ENCODE measurements around the gene GAL3ST2. TPM values are rescaled to one million over a fixed set of nuclear protein-coding genes. Genes with fewer than 3 reads are reported as not detected.

The GAL3ST2 gene
- total RNA-seq, 4 donors from 2014 or later: 0.40 TPM; not detected in 3

DNA sequence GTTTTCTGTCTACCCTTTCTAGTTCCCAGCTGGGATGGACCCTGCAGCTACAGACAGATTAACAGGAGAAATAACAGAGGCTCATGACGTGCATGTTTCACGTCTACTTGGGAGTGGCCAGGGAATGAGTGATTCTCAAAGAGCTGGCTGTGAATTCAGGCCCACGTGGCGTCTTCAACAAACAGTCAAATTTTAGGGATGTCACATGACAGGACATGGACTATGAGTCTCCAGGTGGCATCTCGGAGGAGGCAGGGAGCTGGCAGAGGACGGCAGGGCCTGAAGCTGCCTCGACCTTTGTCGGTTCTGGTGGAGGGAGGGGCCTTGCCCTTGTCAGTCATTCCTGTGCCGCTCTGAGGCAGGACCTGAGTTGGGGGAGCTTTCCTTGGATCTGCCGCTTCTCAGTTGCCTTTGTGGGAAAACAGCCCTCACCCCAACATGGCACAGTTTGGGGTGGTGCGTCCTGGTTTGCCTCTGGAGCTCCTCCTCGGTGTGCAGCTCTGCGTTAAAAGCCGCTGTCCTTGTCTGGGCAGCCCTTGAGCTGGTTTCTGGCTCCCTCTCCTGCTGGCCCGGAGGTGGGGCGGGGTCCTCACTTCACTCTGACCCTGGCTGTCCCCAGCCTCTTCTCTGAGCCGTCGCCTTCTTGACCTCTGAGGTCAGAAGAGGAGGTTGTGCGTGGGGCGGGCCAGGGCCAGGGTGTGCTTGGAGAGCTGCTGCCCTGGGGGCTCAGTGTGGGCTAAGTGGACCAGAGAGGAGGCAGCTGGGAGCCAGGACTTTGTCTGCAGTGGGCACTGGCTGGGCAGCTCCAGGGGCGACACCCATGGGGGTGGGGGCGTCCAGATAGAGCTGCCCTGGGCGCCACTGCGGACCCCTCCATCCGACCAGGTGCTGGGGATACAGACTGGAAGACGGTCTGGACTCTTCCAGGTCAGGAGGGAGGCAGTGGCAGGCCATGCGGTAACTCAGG lies 12.1 kb upstream of the GAL3ST2 start:
- WGBS, 2 donors (ENCODE audit: low coverage in 1 of 2): 75% methylated on average over 4 of the region's 27 CpGs; no CpG with 5 or more reads in 1 of the 2 donors
- no peak for ATAC-seq
- Histone ChIP-seq H3K9me3 (no peaks in the 10 kb centered on the region), H3K4me1 (no peaks in the 10 kb centered on the region), H3K36me3 (peaks cover 0 to 64% of the 10 kb centered on the region in 2 donors), H3K4me3 (no peak overlapping the region), H3K27me3 (no peaks in the 10 kb centered on the region), H3K27ac (no peak overlapping the region)
- TF ChIP-seq POLR2AphosphoS5 (IDR thresholded peaks at IDR 0.05): no peak
- TF ChIP-seq CTCF (IDR thresholded peaks at IDR 0.05): no peak
- no peak for TF ChIP-seq POLR2A (IDR thresholded peaks at IDR 0.05)
- TF ChIP-seq EP300 (IDR thresholded peaks at IDR 0.05): no peak

DNA sequence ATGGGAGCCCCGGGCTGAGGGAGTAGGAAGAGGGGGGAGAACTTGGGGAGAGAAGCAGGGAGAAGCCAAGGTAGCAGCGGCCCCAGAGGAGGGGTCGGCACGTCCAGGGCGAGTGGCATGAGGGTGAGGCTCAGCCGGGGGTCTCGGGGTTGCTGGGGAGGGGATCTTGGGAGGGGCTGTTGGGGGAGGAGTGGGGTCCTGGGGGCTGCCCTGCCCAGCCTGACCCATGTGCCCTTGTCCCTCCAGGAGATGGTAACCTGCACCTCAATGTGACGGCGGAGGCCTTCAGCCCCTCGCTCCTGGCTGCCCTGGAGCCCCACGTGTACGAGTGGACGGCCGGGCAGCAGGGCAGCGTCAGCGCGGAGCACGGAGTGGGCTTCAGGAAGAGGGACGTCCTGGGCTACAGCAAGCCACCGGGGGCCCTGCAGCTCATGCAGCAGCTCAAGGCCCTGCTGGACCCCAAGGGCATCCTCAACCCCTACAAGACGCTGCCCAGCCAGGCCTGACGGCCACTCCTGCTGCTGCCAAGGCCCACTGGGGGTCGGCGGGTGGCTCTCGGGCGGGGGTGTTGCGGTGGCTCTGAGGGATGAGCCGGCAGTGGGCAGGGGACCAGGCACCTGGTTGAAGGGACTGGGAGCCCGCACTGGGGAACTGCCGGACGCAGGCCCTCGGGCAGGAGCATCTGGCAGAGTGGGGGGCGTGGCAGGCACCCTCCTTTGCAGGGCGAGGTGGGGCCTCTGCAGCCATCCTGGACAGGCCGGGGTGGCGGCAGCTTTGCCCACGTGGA lies 9.0 kb upstream of the GAL3ST2 start:
- Histone ChIP-seq H3K27me3 (peaks cover 24% of the 10 kb centered on the region), H3K9me3 (no peaks in the 10 kb centered on the region), H3K4me1 (peaks cover 0 to 20% (median 7%) of the 10 kb centered on the region in 3 donors), H3K27ac (no peak overlapping the region), H3K4me3 (no peak overlapping the region), H3K36me3 (peaks cover 0 to 39% of the 10 kb centered on the region in 2 donors)
- TF ChIP-seq EP300 (IDR thresholded peaks at IDR 0.05) (no peak), CTCF (IDR thresholded peaks at IDR 0.05) (no peak), POLR2A (IDR thresholded peaks at IDR 0.05) (no peak), POLR2AphosphoS5 (IDR thresholded peaks at IDR 0.05) (no peak)
- WGBS, 2 donors (ENCODE audit: low coverage in 1 of 2): 91% methylated on average over 9 of the region's 37 CpGs; no CpG with 5 or more reads in 1 of the 2 donors
- no peak for ATAC-seq

DNA sequence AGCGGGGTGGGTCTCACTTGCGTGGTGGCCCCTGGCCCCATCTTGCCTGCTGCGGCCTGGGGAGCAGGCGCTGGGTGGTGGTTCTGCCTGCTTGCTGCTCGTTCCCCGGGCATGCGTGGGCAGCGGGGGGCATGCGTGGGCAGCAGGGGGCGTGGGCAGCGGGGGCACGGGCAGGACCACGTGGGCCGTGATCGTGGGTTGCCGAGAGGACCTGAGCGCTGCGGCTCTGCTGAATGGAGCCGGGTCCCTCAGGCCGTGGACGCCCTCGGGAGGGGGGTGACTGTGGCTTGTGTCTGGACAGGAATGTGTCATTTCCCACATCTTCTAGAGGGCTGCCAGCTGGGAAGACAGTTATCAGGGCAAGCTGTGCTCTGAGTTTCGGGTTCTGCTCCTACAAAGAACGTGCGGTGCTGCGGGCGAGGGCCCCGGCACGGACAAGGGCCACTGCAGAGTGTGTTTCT lies 8.3 kb upstream of the GAL3ST2 start:
- H3K9me3 ChIP-seq: no peaks in the 10 kb centered on the region
- no peak overlapping the region for H3K4me3 ChIP-seq
- WGBS, 2 donors (ENCODE audit: low coverage in 1 of 2): no CpG with 5 or more reads among the region's 29 CpGs
- peaks cover 0 to 20% (median 7%) of the 10 kb centered on the region in 3 donors for H3K4me1 ChIP-seq
- H3K27ac ChIP-seq: no peak overlapping the region
- no peak for ATAC-seq
- peaks cover 0 to 33% of the 10 kb centered on the region in 2 donors for H3K36me3 ChIP-seq
- peaks cover 30% of the 10 kb centered on the region for H3K27me3 ChIP-seq
- TF ChIP-seq CTCF (IDR thresholded peaks at IDR 0.05) (no peak), POLR2AphosphoS5 (IDR thresholded peaks at IDR 0.05) (no peak), EP300 (IDR thresholded peaks at IDR 0.05) (no peak), POLR2A (IDR thresholded peaks at IDR 0.05) (no peak)

DNA sequence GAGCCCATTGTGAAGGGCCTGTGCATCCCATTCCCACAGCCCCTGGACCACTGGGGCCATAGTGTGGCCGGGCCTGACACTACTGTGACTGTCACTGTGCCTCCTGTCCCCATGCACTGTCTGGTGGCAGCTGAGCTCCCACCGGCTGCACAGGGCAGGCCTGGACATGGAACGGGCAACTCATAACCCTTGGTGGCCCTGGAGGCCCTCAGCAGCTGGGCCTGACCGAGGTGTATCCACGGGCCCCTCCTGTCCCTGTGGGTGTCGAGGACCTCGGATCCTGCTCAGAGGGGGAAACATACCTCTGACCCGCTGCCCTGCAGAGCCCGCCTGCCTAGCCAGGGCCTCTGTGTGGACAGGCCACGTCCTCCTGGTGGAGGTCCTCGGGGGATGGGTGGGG lies 7.8 kb upstream of the GAL3ST2 start:
- Histone ChIP-seq H3K9me3 (no peaks in the 10 kb centered on the region), H3K4me3 (no peak overlapping the region), H3K4me1 (peaks cover 0 to 20% (median 7%) of the 10 kb centered on the region in 3 donors), H3K27ac (no peak overlapping the region), H3K36me3 (peaks cover 0 to 27% of the 10 kb centered on the region in 2 donors), H3K27me3 (peaks cover 36% of the 10 kb centered on the region)
- no peak for ATAC-seq
- 81% methylated on average over 6 of the region's 11 CpGs; no CpG with 5 or more reads in 1 of the 2 donors for WGBS, 2 donors (ENCODE audit: low coverage in 1 of 2)
- no peak for TF ChIP-seq EP300 (IDR thresholded peaks at IDR 0.05)

DNA sequence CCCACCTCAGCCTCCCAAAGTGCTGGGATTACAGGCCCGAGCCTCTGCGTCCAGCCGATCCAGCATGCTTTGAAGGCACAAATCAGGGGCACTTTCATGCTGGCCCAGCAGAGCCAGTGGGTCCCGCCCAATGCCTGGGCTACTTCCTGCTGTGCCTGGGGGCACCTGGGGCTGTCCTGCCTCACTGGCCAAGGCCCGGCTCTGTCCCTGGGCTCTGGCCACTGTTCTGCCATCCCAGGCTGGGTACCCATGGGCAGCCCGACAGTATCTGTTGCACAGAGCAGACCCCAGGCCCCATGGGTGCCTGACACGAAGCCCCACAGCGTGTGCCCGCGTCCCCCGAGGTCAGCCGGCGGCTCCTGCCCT lies 6.8 kb upstream of the GAL3ST2 start:
- no peak for TF ChIP-seq POLR2AphosphoS5 (IDR thresholded peaks at IDR 0.05)
- no peak for TF ChIP-seq POLR2A (IDR thresholded peaks at IDR 0.05)
- TF ChIP-seq EP300 (IDR thresholded peaks at IDR 0.05): no peak
- TF ChIP-seq CTCF (IDR thresholded peaks at IDR 0.05): no peak
- ATAC-seq: no peak
- Histone ChIP-seq H3K27ac (no peak overlapping the region), H3K9me3 (no peaks in the 10 kb centered on the region), H3K4me3 (no peak overlapping the region), H3K36me3 (peaks cover 0 to 18% of the 10 kb centered on the region in 2 donors), H3K4me1 (peaks cover 0 to 20% (median 7%) of the 10 kb centered on the region in 3 donors), H3K27me3 (peaks cover 46% of the 10 kb centered on the region)
- WGBS, 2 donors (ENCODE audit: low coverage in 1 of 2): 100% methylated on average over 2 of the region's 13 CpGs; no CpG with 5 or more reads in 1 of the 2 donors

All from gastroesophageal sphincter (tissue), 4 donors.